ENCODE data around the gene POLD4.

- TF ChIP-seq, protein P1, sequence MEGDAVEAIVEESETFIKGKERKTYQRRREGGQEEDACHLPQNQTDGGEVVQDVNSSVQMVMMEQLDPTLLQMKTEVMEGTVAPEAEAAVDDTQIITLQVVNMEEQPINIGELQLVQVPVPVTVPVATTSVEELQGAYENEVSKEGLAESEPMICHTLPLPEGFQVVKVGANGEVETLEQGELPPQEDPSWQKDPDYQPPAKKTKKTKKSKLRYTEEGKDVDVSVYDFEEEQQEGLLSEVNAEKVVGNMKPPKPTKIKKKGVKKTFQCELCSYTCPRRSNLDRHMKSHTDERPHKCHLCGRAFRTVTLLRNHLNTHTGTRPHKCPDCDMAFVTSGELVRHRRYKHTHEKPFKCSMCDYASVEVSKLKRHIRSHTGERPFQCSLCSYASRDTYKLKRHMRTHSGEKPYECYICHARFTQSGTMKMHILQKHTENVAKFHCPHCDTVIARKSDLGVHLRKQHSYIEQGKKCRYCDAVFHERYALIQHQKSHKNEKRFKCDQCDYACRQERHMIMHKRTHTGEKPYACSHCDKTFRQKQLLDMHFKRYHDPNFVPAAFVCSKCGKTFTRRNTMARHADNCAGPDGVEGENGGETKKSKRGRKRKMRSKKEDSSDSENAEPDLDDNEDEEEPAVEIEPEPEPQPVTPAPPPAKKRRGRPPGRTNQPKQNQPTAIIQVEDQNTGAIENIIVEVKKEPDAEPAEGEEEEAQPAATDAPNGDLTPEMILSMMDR (IDR thresholded peaks at IDR 0.05; ENCODE audit: borderline replicate concordance, extremely low read depth, low read length, poor library complexity, severe bottlenecking), result no peak
- TF ChIP-seq EZH2 (IDR thresholded peaks at IDR 0.05; ENCODE audit: borderline replicate concordance, low read depth, low read length, severe bottlenecking), result no peak
These were observed 51.3 kb downstream of the POLD4 start for GRCh38 chr11:67301951-67302516.
